HepG2 (cell line): Measurements from ENCODE around the gene FANCE. TPM values are rescaled to one million over a fixed set of nuclear protein-coding genes. Genes with fewer than 3 reads are reported as not detected.

Experiments
- ELF4 ChIP-seq: sonication (generic); formaldehyde crosslinking; IDR thresholded peaks from 2 replicates; pipeline ENCODE4 v1.5.0; 2020; ENCODE audit warnings: missing genetic modification reagents, mild to moderate bottlenecking, moderate library complexity, borderline replicate concordance
- LBX2 ChIP-seq: sonication (generic); formaldehyde crosslinking; IDR thresholded peaks from 2 replicates; pipeline ENCODE4 v1.5.0; 2020; ENCODE audit warnings: missing genetic modification reagents, mild to moderate bottlenecking, borderline replicate concordance
- MAFK ChIP-seq, 2 experiments: IDR thresholded peaks in 1 of 2; conservative IDR thresholded peaks in 1 of 2; 2 replicates each; pipeline ENCODE4 v1.6.1; 2011; ENCODE audit warnings: improper control_type of control experiment in 2 of 2, low read length in 2 of 2
- RBM39 ChIP-seq: fragments of 200-400 bp; formaldehyde crosslinking; IDR thresholded peaks from one replicate; pipeline ENCODE4 v1.6.1; 2018; ENCODE audit warnings: antibody characterized with exemption, mild to moderate bottlenecking, low read depth, low read length; ENCODE audit not compliant: poor library complexity, severe bottlenecking
- SAP130 ChIP-seq: IDR thresholded peaks from 2 replicates; pipeline ENCODE4 v1.6.1; 2016; ENCODE audit warnings: low read depth
- TFE3 ChIP-seq: IDR thresholded peaks from 2 replicates; pipeline ENCODE4 v1.6.1; 2016
- ZFP36 ChIP-seq: fragments of 150-350 bp; IDR thresholded peaks from 2 replicates; pipeline ENCODE4 v1.6.1; 2018; ENCODE audit warnings: borderline replicate concordance, low read length, low read depth; ENCODE audit not compliant: partially characterized antibody
- ZNF10 ChIP-seq: sonication (generic); formaldehyde crosslinking; IDR thresholded peaks from 2 replicates; pipeline ENCODE4 v1.4.0; 2020; ENCODE audit warnings: mild to moderate bottlenecking, low read depth, missing genetic modification reagents, borderline replicate concordance
- ZNF407 ChIP-seq: sonication (generic); formaldehyde crosslinking; IDR thresholded peaks from one replicate; pipeline ENCODE4 v1.5.1; 2020; ENCODE audit warnings: mild to moderate bottlenecking, missing genetic modification reagents; ENCODE audit errors: not compliant biosample characterization
- ZNF550 ChIP-seq: sonication (generic); formaldehyde crosslinking; IDR thresholded peaks from 2 replicates; pipeline ENCODE4 v1.4.0; 2020; ENCODE audit warnings: mild to moderate bottlenecking, missing genetic modification reagents, borderline replicate concordance
- ZNF576 ChIP-seq: sonication (generic); formaldehyde crosslinking; IDR thresholded peaks from 2 replicates; pipeline ENCODE4 v1.4.0; 2020; ENCODE audit warnings: mild to moderate bottlenecking, missing genetic modification reagents
- ZNF768 ChIP-seq: sonication (generic); formaldehyde crosslinking; IDR thresholded peaks from 2 replicates; pipeline ENCODE4 v1.4.0; 2020; ENCODE audit warnings: missing genetic modification reagents
- ZSCAN31 ChIP-seq: sonication (generic); formaldehyde crosslinking; IDR thresholded peaks from 2 replicates; pipeline ENCODE4 v1.5.0; 2020; ENCODE audit warnings: low read depth, mild to moderate bottlenecking, missing genetic modification reagents
- ZZZ3 ChIP-seq: sonication (generic); formaldehyde crosslinking; IDR thresholded peaks from 2 replicates; pipeline ENCODE4 v1.4.0; 2020; ENCODE audit warnings: missing genetic modification reagents, mild to moderate bottlenecking, borderline replicate concordance
- polyA plus RNA-seq, 8 experiments: library from polyadenylated mRNA; depleted of rRNA in 3 of 8; stranded (reverse) in 7 of 8; unstranded in 1 of 8; fragments of >200 nt; fragmentation: Illumina TruSeq in 4 of 8; extraction: Trizol in 4 of 8; gene quantifications; 2 replicates each; pipeline versions ENCODE4 v1.2.1 to v1.2.3, GENCODE V29; 2011 to 2016; ENCODE audit warnings: low read depth in 4 of 8, missing spikeins in 1 of 8, mixed read lengths in 1 of 8; ENCODE audit not compliant: insufficient read depth in 1 of 8
- total RNA-seq, 5 experiments: library from RNA; depleted of rRNA; stranded (reverse); fragments of >200 nt; fragmentation: Illumina TruSeq; extraction: Trizol; gene quantifications; 2 replicates each; pipeline ENCODE4 v1.2.3, GENCODE V29; 2016; ENCODE audit warnings: low read depth in 1 of 5

FANCE gene
- total and polyA plus RNA-seq, 2 of the 13 experiments (the other 11 are each of a cell fraction or from before 2014, with no cell fraction given) = 7.1 to 11.2 TPM

GRCh38 chr6:35452183-35453090, at the start of gene FANCE (continued):
- peak; percentile 62; the same call in 1 of the 2 replicates for TF ChIP-seq TFE3 (CRISPR knock-in tag)
- 0 out of 2 replicates have a peak, but pooled peaks have one; percentile 27 for TF ChIP-seq ZNF576 (CRISPR knock-in tag)
- no peak for TF ChIP-seq ZZZ3 (CRISPR knock-in tag)
- TF ChIP-seq MAFK (conservative IDR thresholded peaks at IDR 0.05 in 1 of 2, IDR thresholded peaks at IDR 0.05 in 1 of 2; ENCODE audit: low read length in 2 of 2) = no peak
- no peak for TF ChIP-seq ZSCAN31 (CRISPR knock-in tag)
- TF ChIP-seq ELF4 = no peak
- no peak for TF ChIP-seq ZNF550 (CRISPR knock-in tag)
- no peak for TF ChIP-seq ZFP36
- TF ChIP-seq ZNF10 = no peak
- peak; percentile 80 for TF ChIP-seq RBM39
- no peak for TF ChIP-seq ZNF407
- TF ChIP-seq SAP130 (CRISPR knock-in tag) = peak; percentile 97
- peak; percentile 55; the same call in 1 of the 2 replicates for TF ChIP-seq ZNF768 (CRISPR knock-in tag)
- no peak for TF ChIP-seq LBX2 (CRISPR knock-in tag)
